HepG2 (cell line): Measurements from ENCODE around the gene VGLL4. TPM values are rescaled to one million over a fixed set of nuclear protein-coding genes. Genes with fewer than 3 reads are reported as not detected.

Experiments used
- ATAC-seq: fragments of 200-7000 bp; cut with Tn5 transposase; 3 replicates; pipeline ENCODE4 v1.9.1; 2020; ENCODE audit warnings: mild to moderate bottlenecking, moderate library complexity
- BruUV-seq: library from RNA; stranded (reverse); fragments of 400-500 nt; replicated peaks from 2 replicates; lab custom pipeline; 2021; lab: Mats Ljungman, UMichigan
- CTCF ChIA-PET: fragments of 300-600 bp; formaldehyde crosslinking; extraction: SDS; loops from one replicate; lab custom pipeline; 2021; ENCODE audit warnings: low total read pairs, inconsistent platforms, low intra/inter-chr PET ratio; lab: Yijun Ruan, JAX
- POLR2A ChIA-PET: fragments of 350-600 bp; sonication (Branson Sonifier 250); formaldehyde crosslinking; loops from one replicate; lab custom pipeline; 2020; ENCODE audit warnings: antibody characterized with exemption, inconsistent platforms; lab: Yijun Ruan, JAX
- DNase-seq: peaks from one replicate; pipeline ENCODE4 v3.0.0-alpha.2; 2015; ENCODE audit warnings: low spot score
- FAIRE-seq: peaks from 3 replicates; lab custom pipeline; 2011; peaks lifted over from hg19 to GRCh38; lab: Jason Lieb, UNC
- H2AFZ ChIP-seq: one replicate; pipeline ENCODE4 v1.6.1; 2011; ENCODE audit warnings: low read length, inconsistent platforms
- H3K27ac ChIP-seq: fragments of 300-600 bp; 3 replicates; pipeline ENCODE4 v1.8.0; 2011; ENCODE audit warnings: mixed run types, mild to moderate bottlenecking, mixed read lengths, low read length, inconsistent platforms; ENCODE audit not compliant: insufficient read depth; ENCODE audit errors: extremely low read length
- H3K27me3 ChIP-seq, 2 experiments: fragments of 200-600 bp in 1 of 2; 2 replicates in 1 of 2; 3 replicates in 1 of 2; pipeline versions ENCODE4 v1.6.0 to v1.8.0; 2011; ENCODE audit warnings: low read length in 2 of 2, mild to moderate bottlenecking in 2 of 2, moderate library complexity in 2 of 2, inconsistent platforms in 1 of 2; ENCODE audit not compliant: insufficient read depth in 2 of 2, control insufficient read depth in 1 of 2
- H3K36me3 ChIP-seq, 2 experiments: fragments of 200-600 bp in 1 of 2; replicated peaks in 1 of 2; 2 replicates in 1 of 2; 3 replicates in 1 of 2; pipeline versions ENCODE4 v1.5.1 to v1.8.0; 2011; ENCODE audit warnings: low read length in 2 of 2, inconsistent platforms in 1 of 2; ENCODE audit not compliant: insufficient read depth in 2 of 2, control insufficient read depth in 1 of 2
- H3K4me1 ChIP-seq: 2 replicates; pipeline ENCODE4 v1.5.1; 2012; ENCODE audit warnings: low read length, inconsistent platforms; ENCODE audit not compliant: insufficient read depth
- H3K4me2 ChIP-seq: 2 replicates; pipeline ENCODE4 v1.6.0; 2011; ENCODE audit warnings: low read depth, low read length, inconsistent platforms
- H3K4me3 ChIP-seq, 3 experiments: fragments of 200-600 bp in 1 of 3; sonication (generic), shearing (Covaris generic) in 1 of 3; replicated peaks in 1 of 3; 2 replicates each; pipeline ENCODE4 v1.5.1; 2011 to 2016; ENCODE audit warnings: low read length in 3 of 3, inconsistent platforms in 2 of 3, low read depth in 2 of 3, mild to moderate bottlenecking in 2 of 3, control low read depth in 1 of 3, mixed read lengths in 1 of 3; ENCODE audit not compliant: insufficient read depth in 1 of 3
- H3K79me2 ChIP-seq: one replicate; pipeline ENCODE4 v1.6.1; 2011; ENCODE audit warnings: low read length, inconsistent platforms; ENCODE audit not compliant: insufficient read depth
- H3K9ac ChIP-seq: 2 replicates; pipeline ENCODE4 v1.6.0; 2011; ENCODE audit warnings: mild to moderate bottlenecking, low read depth, low read length, inconsistent platforms; ENCODE audit not compliant: insufficient read depth
- H3K9me3 ChIP-seq: 2 replicates; pipeline ENCODE4 v1.5.1; 2012; ENCODE audit warnings: mild to moderate bottlenecking, low read length
- H4K20me1 ChIP-seq: 2 replicates; pipeline ENCODE4 v1.6.0; 2011; ENCODE audit warnings: inconsistent platforms, mild to moderate bottlenecking, low read length, moderate library complexity; ENCODE audit not compliant: insufficient read depth
- CREB3 ChIP-seq: sonication (generic); formaldehyde crosslinking; IDR thresholded peaks from 2 replicates; pipeline ENCODE4 v1.5.0; 2020; ENCODE audit warnings: missing genetic modification reagents
- HDAC1 ChIP-seq: sonication (generic); formaldehyde crosslinking; IDR thresholded peaks from 2 replicates; pipeline ENCODE4 v1.5.1; 2020; ENCODE audit warnings: mild to moderate bottlenecking, missing genetic modification reagents
- MNT ChIP-seq: fragments of 450-650 bp; IDR thresholded peaks from 2 replicates; pipeline ENCODE4 v1.6.1; 2016
- NFIC ChIP-seq: IDR thresholded peaks from 2 replicates; pipeline ENCODE4 v1.6.1; 2012; ENCODE audit warnings: mild to moderate bottlenecking, low read length, inconsistent platforms
- NR2F1 ChIP-seq, 2 experiments: fragments of 450-650 bp in 1 of 2; formaldehyde crosslinking in 1 of 2; IDR thresholded peaks; 2 replicates each; pipeline versions ENCODE4 v1.5.0 to v1.6.1; 2016 to 2020; ENCODE audit warnings: mild to moderate bottlenecking in 1 of 2, missing compliant biosample characterization in 1 of 2, missing genetic modification reagents in 1 of 2, moderate library complexity in 1 of 2
- SMAD3 ChIP-seq: sonication (generic); formaldehyde crosslinking; IDR thresholded peaks from 2 replicates; pipeline ENCODE4 v1.4.0; 2020; ENCODE audit warnings: missing genetic modification reagents
- SOX6 ChIP-seq, 2 experiments: fragments of 450-650 bp in 1 of 2; sonication (generic) in 1 of 2; formaldehyde crosslinking in 1 of 2; IDR thresholded peaks; 2 replicates each; pipeline versions ENCODE4 v1.4.0 to v1.6.1; 2017 to 2020; ENCODE audit warnings: antibody characterized with exemption in 1 of 2, mild to moderate bottlenecking in 1 of 2, missing genetic modification reagents in 1 of 2
- SRSF1 ChIP-seq: fragments of 200-400 bp; formaldehyde crosslinking; optimal IDR thresholded peaks from 2 replicates; pipeline ENCODE3; 2017; ENCODE audit warnings: mild to moderate bottlenecking, low read depth, low read length, moderate library complexity
- ZNF24 ChIP-seq: fragments of 450-650 bp; IDR thresholded peaks from 2 replicates; pipeline ENCODE4 v1.6.1; 2017; ENCODE audit warnings: antibody characterized with exemption, mild to moderate bottlenecking
- ZNF34 ChIP-seq: sonication (generic); formaldehyde crosslinking; IDR thresholded peaks from 2 replicates; pipeline ENCODE4 v1.4.0; 2020; ENCODE audit warnings: mild to moderate bottlenecking, missing genetic modification reagents, borderline replicate concordance
- ZNF460 ChIP-seq: sonication (generic); formaldehyde crosslinking; IDR thresholded peaks from 2 replicates; pipeline ENCODE4 v1.5.1; 2020; ENCODE audit warnings: missing genetic modification reagents, mild to moderate bottlenecking, borderline replicate concordance
- ZNF713 ChIP-seq: sonication (generic); formaldehyde crosslinking; IDR thresholded peaks from 2 replicates; pipeline ENCODE4 v1.4.0; 2020; ENCODE audit warnings: mild to moderate bottlenecking, missing genetic modification reagents
- ZNF788 ChIP-seq: sonication (generic); formaldehyde crosslinking; IDR thresholded peaks from 2 replicates; pipeline ENCODE4 v1.5.0; 2020; ENCODE audit warnings: mild to moderate bottlenecking, missing genetic modification reagents, borderline replicate concordance
- whole genome bisulfite sequencing: methylation state at CpG from one replicate; pipeline ENCODE4 v1.1.6; 2017; ENCODE audit warnings: low lambda C conversion rate; 5-methylcytosine and 5-hydroxymethylcytosine counted together
- in situ Hi-C: cut with HindIII; loops from 2 replicates; pipeline ENCODE4 v1.10.0; 2017; ENCODE audit warnings: low pct_unique_long_range_greater_than_20kb; ENCODE audit not compliant: extremely low pct_ligation_motif_present
- intact Hi-C: fragments of 100-400 bp; cut with micrococcal nuclease; formaldehyde crosslinking; loops from one replicate; pipeline ENCODE4 v1.10.0; 2022; ENCODE audit not compliant: unreplicated experiment
- polyA plus RNA-seq, 8 experiments: library from polyadenylated mRNA; depleted of rRNA in 3 of 8; stranded (reverse) in 7 of 8; unstranded in 1 of 8; fragments of >200 nt; fragmentation: Illumina TruSeq in 4 of 8; extraction: Trizol in 4 of 8; gene quantifications; 2 replicates each; pipeline versions ENCODE4 v1.2.1 to v1.2.3, GENCODE V29; 2011 to 2016; ENCODE audit warnings: low read depth in 4 of 8, missing spikeins in 1 of 8, mixed read lengths in 1 of 8; ENCODE audit not compliant: insufficient read depth in 1 of 8
- total RNA-seq, 5 experiments: library from RNA; depleted of rRNA; stranded (reverse); fragments of >200 nt; fragmentation: Illumina TruSeq; extraction: Trizol; gene quantifications; 2 replicates each; pipeline ENCODE4 v1.2.3, GENCODE V29; 2016; ENCODE audit warnings: low read depth in 1 of 5
- TF ChIP-seq, protein P1 (sequence below): sonication (generic); formaldehyde crosslinking; IDR thresholded peaks from 2 replicates; pipeline ENCODE4 v1.5.0; 2020; ENCODE audit warnings: missing genetic modification reagents, mild to moderate bottlenecking, borderline replicate concordance
- TF ChIP-seq, protein P2 (sequence below): IDR thresholded peaks from 2 replicates; pipeline ENCODE4 v1.6.1; 2016; ENCODE audit warnings: missing genetic modification reagents, missing compliant biosample characterization

VGLL4 gene
- total and polyA plus RNA-seq, 2 of the 13 experiments (the other 11 are each of a cell fraction or from before 2014, with no cell fraction given) = 23.2 to 39.0 TPM

- in situ Hi-C loops = no loop called here
- H2AFZ ChIP-seq = no peak overlapping the region
- POLR2A ChIA-PET = no interaction called here
- H3K79me2 ChIP-seq = peaks cover 71% of the 10 kb centered on the region
- peaks cover 45% of the 10 kb centered on the region for H4K20me1 ChIP-seq
- FAIRE-seq (no peak), ATAC-seq (no peak), DNase-seq (no peak)
- no peaks in the 10 kb centered on the region for H3K9me3 ChIP-seq
- CTCF ChIA-PET = no interaction called here
- no peak for TF ChIP-seq NFIC
- TF ChIP-seq ZNF788 = no peak
- TF ChIP-seq ZNF713 (CRISPR knock-in tag) = no peak
- no peak for TF ChIP-seq NR2F1 (CRISPR knock-in tag; IDR thresholded peaks at IDR 0.05)
- no peak for TF ChIP-seq ZNF34
- TF ChIP-seq, protein P1, sequence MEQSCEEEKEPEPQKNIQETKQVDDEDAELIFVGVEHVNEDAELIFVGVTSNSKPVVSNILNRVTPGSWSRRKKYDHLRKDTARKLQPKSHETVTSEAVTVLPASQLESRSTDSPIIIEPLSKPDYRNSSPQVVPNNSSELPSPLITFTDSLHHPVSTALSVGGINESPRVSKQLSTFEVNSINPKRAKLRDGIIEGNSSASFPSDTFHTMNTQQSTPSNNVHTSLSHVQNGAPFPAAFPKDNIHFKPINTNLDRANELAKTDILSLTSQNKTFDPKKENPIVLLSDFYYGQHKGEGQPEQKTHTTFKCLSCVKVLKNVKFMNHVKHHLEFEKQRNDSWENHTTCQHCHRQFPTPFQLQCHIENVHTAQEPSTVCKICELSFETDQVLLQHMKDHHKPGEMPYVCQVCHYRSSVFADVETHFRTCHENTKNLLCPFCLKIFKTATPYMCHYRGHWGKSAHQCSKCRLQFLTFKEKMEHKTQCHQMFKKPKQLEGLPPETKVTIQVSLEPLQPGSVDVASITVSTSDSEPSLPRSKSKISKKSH (CRISPR knock-in tag) = no peak
- no peak for TF ChIP-seq MNT
- no peak for TF ChIP-seq SMAD3
- no peak for TF ChIP-seq ZNF460 (CRISPR knock-in tag)
- TF ChIP-seq ZNF24 = no peak
- no peak for TF ChIP-seq SRSF1
- TF ChIP-seq CREB3 (CRISPR knock-in tag) = no peak
- TF ChIP-seq SOX6 (IDR thresholded peaks at IDR 0.05) = no peak
- no peak for TF ChIP-seq SOX6 (CRISPR knock-in tag; IDR thresholded peaks at IDR 0.05)
- TF ChIP-seq HDAC1 (CRISPR knock-in tag) = no peak
- TF ChIP-seq, protein P2, sequence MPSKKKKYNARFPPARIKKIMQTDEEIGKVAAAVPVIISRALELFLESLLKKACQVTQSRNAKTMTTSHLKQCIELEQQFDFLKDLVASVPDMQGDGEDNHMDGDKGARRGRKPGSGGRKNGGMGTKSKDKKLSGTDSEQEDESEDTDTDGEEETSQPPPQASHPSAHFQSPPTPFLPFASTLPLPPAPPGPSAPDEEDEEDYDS (CRISPR knock-in tag) = no peak
- no TSS peak for BruUV-seq
- H3K36me3 ChIP-seq = peaks cover 16 to 46% of the 10 kb centered on the region in 2 experiments
- no peaks in the 10 kb centered on the region for H3K27me3 ChIP-seq
- H3K27ac ChIP-seq = no peak overlapping the region
- H3K4me3 ChIP-seq = no peak overlapping the region
- 96% methylated on average over 6 of the region's 10 CpGs for WGBS
- intact Hi-C loops = no loop called here
- H3K4me2 ChIP-seq = no peak overlapping the region
- no peak overlapping the region for H3K9ac ChIP-seq
- peaks cover 4% of the 10 kb centered on the region; the same call in 1 of the 2 replicates for H3K4me1 ChIP-seq
These were observed 68.0 kb downstream of the VGLL4 start for GRCh38 chr3:11575677-11576076.
